GM19438 (cell line): Measurements from ENCODE around the gene KCNQ1.
A peak's percentile ranks its signal among the peaks of the same experiment; 100 is the strongest.

Experiments
- ATAC-seq: cut with Tn5 transposase; IDR thresholded peaks from one replicate; pipeline ENCODE4 v1.9.1; 2021; ENCODE audit warnings: low read depth; ENCODE audit not compliant: unreplicated experiment

Gene KCNQ1

GRCh38 chr11:2519862-2520735 lies 75.3 kb downstream of the KCNQ1 start:
- ATAC-seq: no peak

- no peak for ATAC-seq
Measured at GRCh38 chr11:2520736-2521035, 75.9 kb downstream of the KCNQ1 start.

GRCh38 chr11:2521081-2521732 lies 76.4 kb downstream of the KCNQ1 start:
- ATAC-seq: no peak

- no peak for ATAC-seq
Measured at GRCh38 chr11:2521733-2522630, 77.2 kb downstream of the KCNQ1 start.

- no peak for ATAC-seq
Measured at GRCh38 chr11:2522631-2523255, 77.9 kb downstream of the KCNQ1 start.

GRCh38 chr11:2523821-2524391 lies 79.1 kb downstream of the KCNQ1 start:
- no peak for ATAC-seq

- no peak for ATAC-seq
Measured at GRCh38 chr11:2524446-2525165, 79.8 kb downstream of the KCNQ1 start.

- ATAC-seq: no peak
Measured at GRCh38 chr11:2525166-2525861, 80.5 kb downstream of the KCNQ1 start.

- ATAC-seq: no peak
Measured at GRCh38 chr11:2525941-2526807, 81.4 kb downstream of the KCNQ1 start.

- ATAC-seq: peak; percentile 76
Measured at GRCh38 chr11:2526808-2527381, 82.1 kb downstream of the KCNQ1 start.

GRCh38 chr11:2527621-2528291 lies 82.9 kb downstream of the KCNQ1 start:
- ATAC-seq: no peak

- ATAC-seq: no peak
Measured at GRCh38 chr11:2528301-2529050, 83.7 kb downstream of the KCNQ1 start.

GRCh38 chr11:2529173-2529572 lies 84.4 kb downstream of the KCNQ1 start:
- ATAC-seq: no peak

- no peak for ATAC-seq
Measured at GRCh38 chr11:2529636-2530035, 84.8 kb downstream of the KCNQ1 start.

- ATAC-seq: no peak
Measured at GRCh38 chr11:2530131-2530854, 85.5 kb downstream of the KCNQ1 start.

GRCh38 chr11:2530855-2531200 lies 86.0 kb downstream of the KCNQ1 start:
- no peak for ATAC-seq
